SK-N-SH (cell line): ENCODE results near the gene DUSP28. TPM values are rescaled to one million over a fixed set of nuclear protein-coding genes. Genes with fewer than 3 reads are reported as not detected.

ENCODE experiments used
- CTCF ChIA-PET: fragments of 300-600, 350-600 bp; formaldehyde crosslinking; extraction: SDS; loops from one replicate; lab custom pipeline; 2021; lab: Yijun Ruan, JAX
- POLR2A ChIA-PET: fragments of 350-600 bp; sonication (Branson Sonifier 250); formaldehyde crosslinking; extraction: SDS; loops from one replicate; lab custom pipeline; 2020; ENCODE audit warnings: antibody characterized with exemption, inconsistent platforms; lab: Yijun Ruan, JAX
- DNase-seq: peaks from one replicate; pipeline ENCODE4 v3.0.0; 2012
- H2AFZ ChIP-seq: fragments of 200-600 bp; sonication (generic); 2 replicates; pipeline ENCODE4 v1.8.1; 2016; ENCODE audit warnings: antibody characterized with exemption, mild to moderate bottlenecking, low read depth
- H3F3A ChIP-seq: fragments of 200-600 bp; sonication (generic); replicated peaks from 2 replicates; pipeline ENCODE3; 2016; ENCODE audit warnings: antibody characterized with exemption, mild to moderate bottlenecking; ENCODE audit not compliant: insufficient read depth
- H3K27ac ChIP-seq, 2 experiments: fragments of 200-500 bp in 1 of 2; fragments of 200-600 bp in 1 of 2; sonication (Bioruptor generic) in 1 of 2; sonication (generic), shearing (Covaris generic) in 1 of 2; 2 replicates each; pipeline versions ENCODE4 v1.5.1 to v1.6.1; 2014 to 2016; ENCODE audit warnings: low read depth in 2 of 2, inconsistent platforms in 1 of 2, low read length in 1 of 2, mild to moderate bottlenecking in 1 of 2, mixed read lengths in 1 of 2
- H3K27me3 ChIP-seq: fragments of 200-600 bp; sonication (generic), shearing (Covaris generic); 2 replicates; pipeline ENCODE4 v1.6.1; 2016; ENCODE audit warnings: mixed run types; ENCODE audit not compliant: insufficient read depth
- H3K36me3 ChIP-seq, 2 experiments: fragments of 200-500 bp in 1 of 2; fragments of 200-600 bp in 1 of 2; sonication (Bioruptor generic) in 1 of 2; sonication (generic) in 1 of 2; replicated peaks in 1 of 2; 2 replicates each; pipeline versions ENCODE3 to v1.5.1; 2014 to 2016; ENCODE audit warnings: low read length in 1 of 2, mild to moderate bottlenecking in 1 of 2; ENCODE audit not compliant: insufficient read depth in 2 of 2, control insufficient read depth in 1 of 2
- H3K4me1 ChIP-seq, 2 experiments: fragments of 200-500 bp in 1 of 2; fragments of 200-600 bp in 1 of 2; sonication (Bioruptor generic) in 1 of 2; sonication (generic), shearing (Covaris generic) in 1 of 2; 2 replicates each; pipeline versions ENCODE4 v1.5.1 to v1.6.1; 2014 to 2016; ENCODE audit warnings: low read depth in 1 of 2, low read length in 1 of 2, mixed run types in 1 of 2; ENCODE audit not compliant: insufficient read depth in 2 of 2, control insufficient read depth in 1 of 2
- H3K4me2 ChIP-seq: fragments of 200-600 bp; sonication (generic), shearing (Covaris generic); 2 replicates; pipeline ENCODE4 v1.6.1; 2017; ENCODE audit warnings: mixed run types
- H3K4me3 ChIP-seq, 2 experiments: fragments of 200-500 bp in 1 of 2; fragments of 200-600 bp in 1 of 2; sonication (Bioruptor generic) in 1 of 2; sonication (generic), shearing (Covaris generic) in 1 of 2; 2 replicates each; pipeline versions ENCODE4 v1.5.1 to v1.8.1; 2014 to 2016; ENCODE audit warnings: low read depth in 2 of 2, inconsistent platforms in 1 of 2, low read length in 1 of 2, mild to moderate bottlenecking in 1 of 2, mixed read lengths in 1 of 2, moderate library complexity in 1 of 2
- H3K79me2 ChIP-seq: fragments of 200-600 bp; sonication (generic); 2 replicates; pipeline ENCODE4 v1.8.1; 2017; ENCODE audit warnings: mild to moderate bottlenecking; ENCODE audit not compliant: insufficient read depth
- H3K9ac ChIP-seq: fragments of 200-600 bp; sonication (generic); 2 replicates; pipeline ENCODE4 v1.6.1; 2017; ENCODE audit warnings: mixed run types
- H3K9me2 ChIP-seq: fragments of 200-600 bp; sonication (generic); 2 replicates; pipeline ENCODE4 v1.6.1; 2017; ENCODE audit warnings: mixed run types
- H3K9me3 ChIP-seq: fragments of 200-600 bp; sonication (generic); 2 replicates; pipeline ENCODE4 v1.6.1; 2017; ENCODE audit warnings: mixed run types, mild to moderate bottlenecking, moderate library complexity
- H4K20me1 ChIP-seq: fragments of 200-600 bp; sonication (generic); 2 replicates; pipeline ENCODE4 v1.6.1; 2017; ENCODE audit warnings: mild to moderate bottlenecking, mixed run types; ENCODE audit not compliant: insufficient read depth
- CHD2 ChIP-seq: fragments of 150-350 bp; IDR thresholded peaks from 2 replicates; pipeline ENCODE4 v1.6.1; 2018; ENCODE audit warnings: low read length; ENCODE audit not compliant: partially characterized antibody
- ELF1 ChIP-seq: IDR thresholded peaks from 2 replicates; pipeline ENCODE4 v1.4.0; 2012
- EP300 ChIP-seq, 2 experiments: IDR thresholded peaks; 2 replicates each; pipeline versions ENCODE4 v1.4.0 to v1.6.1; 2012; ENCODE audit warnings: borderline replicate concordance in 1 of 2, low read depth in 1 of 2, low read length in 1 of 2
- EZH2phosphoT487 ChIP-seq: fragments of 200-600 bp; sonication (generic); IDR thresholded peaks from 2 replicates; pipeline ENCODE4 v1.6.1; 2017; ENCODE audit warnings: low read depth, mixed run types, mild to moderate bottlenecking, antibody characterized with exemption, moderate library complexity, borderline replicate concordance
- FOSL2 ChIP-seq: IDR thresholded peaks from 2 replicates; pipeline ENCODE4 v1.4.0; 2012; ENCODE audit warnings: low read depth, mild to moderate bottlenecking, moderate library complexity, borderline replicate concordance
- FOXM1 ChIP-seq: IDR thresholded peaks from 2 replicates; pipeline ENCODE4 v1.4.0; 2012; ENCODE audit warnings: low read depth, mild to moderate bottlenecking
- GABPA ChIP-seq: IDR thresholded peaks from 2 replicates; pipeline ENCODE4 v1.4.0; 2012; ENCODE audit warnings: low read depth, mild to moderate bottlenecking
- JUND ChIP-seq: IDR thresholded peaks from 2 replicates; pipeline ENCODE4 v1.4.0; 2012
- MXI1 ChIP-seq: IDR thresholded peaks from 2 replicates; pipeline ENCODE4 v1.6.1; 2012; ENCODE audit warnings: mild to moderate bottlenecking, low read depth, low read length, improper control_type of control experiment
- POLR2AphosphoS5 ChIP-seq: IDR thresholded peaks from 2 replicates; pipeline ENCODE4 v1.6.1; 2012; ENCODE audit warnings: low read depth, low read length
- RAD21 ChIP-seq: IDR thresholded peaks from 2 replicates; pipeline ENCODE4 v1.6.1; 2012; ENCODE audit warnings: mild to moderate bottlenecking, low read length
- RCOR1 ChIP-seq: fragments of 150-350 bp; IDR thresholded peaks from 2 replicates; pipeline ENCODE4 v1.6.1; 2017; ENCODE audit warnings: antibody characterized with exemption, low read length
- RFX5 ChIP-seq: IDR thresholded peaks from 2 replicates; pipeline ENCODE4 v1.6.1; 2012; ENCODE audit warnings: mild to moderate bottlenecking, improper control_type of control experiment, low read length
- SIN3A ChIP-seq: IDR thresholded peaks from 2 replicates; pipeline ENCODE4 v1.6.1; 2012; ENCODE audit warnings: low read depth, mild to moderate bottlenecking, low read length, moderate library complexity, borderline replicate concordance
- SMC3 ChIP-seq: IDR thresholded peaks from 2 replicates; pipeline ENCODE4 v1.6.1; 2012; ENCODE audit warnings: low read depth, low read length, improper control_type of control experiment
- TCF12 ChIP-seq: IDR thresholded peaks from 2 replicates; pipeline ENCODE4 v1.4.0; 2012
- WGBS: methylation state at CpG from one replicate; pipeline ENCODE4 v1.1.6; 2017; ENCODE audit warnings: low lambda C conversion rate; 5-methylcytosine and 5-hydroxymethylcytosine counted together
- polyA plus RNA-seq, 3 experiments: library from polyadenylated mRNA; depleted of rRNA; stranded (reverse); fragments of >200 nt; gene quantifications; 2 replicates each; pipeline ENCODE4 v1.2.3, GENCODE V29; 2012
- TF ChIP-seq, protein P1 (sequence below): IDR thresholded peaks from 2 replicates; pipeline ENCODE4 v1.4.0; 2012; ENCODE audit warnings: low read depth, borderline replicate concordance
- TF ChIP-seq, protein P2 (sequence below): IDR thresholded peaks from 2 replicates; pipeline ENCODE4 v1.4.0; 2012; ENCODE audit warnings: low read depth, borderline replicate concordance
- TF ChIP-seq, protein P3 (sequence below): IDR thresholded peaks from 2 replicates; pipeline ENCODE4 v1.4.0; 2012; ENCODE audit warnings: low read depth
- TF ChIP-seq, protein P4 (sequence below): IDR thresholded peaks from 2 replicates; pipeline ENCODE4; 2012

Gene DUSP28
- polyA plus RNA-seq, 1 of the 3 experiments (the other 2 are of a cell fraction) = 4.1 TPM

DNA sequence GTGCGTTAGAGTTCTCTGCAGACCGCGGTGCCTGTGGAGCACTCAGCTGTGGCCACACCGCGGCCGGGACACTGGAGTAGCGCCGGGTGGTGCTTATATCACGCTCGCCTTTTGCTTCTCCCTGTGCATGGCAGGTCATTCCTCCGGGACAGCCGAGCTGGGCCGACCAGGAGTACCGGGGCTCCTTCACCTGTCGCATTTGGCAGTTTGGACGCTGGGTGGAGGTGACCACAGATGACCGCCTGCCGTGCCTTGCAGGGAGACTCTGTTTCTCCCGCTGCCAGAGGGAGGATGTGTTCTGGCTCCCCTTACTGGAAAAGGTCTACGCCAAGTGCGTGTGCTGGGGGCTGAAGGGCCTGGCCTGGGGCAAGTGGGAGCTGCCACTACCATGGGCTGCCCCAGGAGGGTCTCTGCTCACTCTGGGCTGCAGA is 30.5 kb downstream of the DUSP28 start:
- no peaks in the 10 kb centered on the region for H3K9me3 ChIP-seq
- H3K27ac ChIP-seq = no peak overlapping the region
- H3K36me3 ChIP-seq = peaks cover 0 to 36% of the 10 kb centered on the region in 2 experiments
- ChIA-PET CTCF (no interaction called here), POLR2A (no interaction called here)
- no peak overlapping the region for H3K9ac ChIP-seq
- TF ChIP-seq EZH2phosphoT487 = no peak
- TF ChIP-seq, protein P1, sequence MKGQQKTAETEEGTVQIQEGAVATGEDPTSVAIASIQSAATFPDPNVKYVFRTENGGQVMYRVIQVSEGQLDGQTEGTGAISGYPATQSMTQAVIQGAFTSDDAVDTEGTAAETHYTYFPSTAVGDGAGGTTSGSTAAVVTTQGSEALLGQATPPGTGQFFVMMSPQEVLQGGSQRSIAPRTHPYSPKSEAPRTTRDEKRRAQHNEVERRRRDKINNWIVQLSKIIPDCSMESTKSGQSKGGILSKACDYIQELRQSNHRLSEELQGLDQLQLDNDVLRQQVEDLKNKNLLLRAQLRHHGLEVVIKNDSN = no peak
- TF ChIP-seq SIN3A = no peak
- TF ChIP-seq FOSL2 = no peak
- no peak for TF ChIP-seq CHD2
- TF ChIP-seq EP300 (IDR thresholded peaks at IDR 0.05; ENCODE audit: borderline replicate concordance in 1 of 2, low read depth in 1 of 2, low read length in 1 of 2) = no peak
- no peak for TF ChIP-seq POLR2AphosphoS5
- TF ChIP-seq MXI1 = no peak
- TF ChIP-seq, protein P2, sequence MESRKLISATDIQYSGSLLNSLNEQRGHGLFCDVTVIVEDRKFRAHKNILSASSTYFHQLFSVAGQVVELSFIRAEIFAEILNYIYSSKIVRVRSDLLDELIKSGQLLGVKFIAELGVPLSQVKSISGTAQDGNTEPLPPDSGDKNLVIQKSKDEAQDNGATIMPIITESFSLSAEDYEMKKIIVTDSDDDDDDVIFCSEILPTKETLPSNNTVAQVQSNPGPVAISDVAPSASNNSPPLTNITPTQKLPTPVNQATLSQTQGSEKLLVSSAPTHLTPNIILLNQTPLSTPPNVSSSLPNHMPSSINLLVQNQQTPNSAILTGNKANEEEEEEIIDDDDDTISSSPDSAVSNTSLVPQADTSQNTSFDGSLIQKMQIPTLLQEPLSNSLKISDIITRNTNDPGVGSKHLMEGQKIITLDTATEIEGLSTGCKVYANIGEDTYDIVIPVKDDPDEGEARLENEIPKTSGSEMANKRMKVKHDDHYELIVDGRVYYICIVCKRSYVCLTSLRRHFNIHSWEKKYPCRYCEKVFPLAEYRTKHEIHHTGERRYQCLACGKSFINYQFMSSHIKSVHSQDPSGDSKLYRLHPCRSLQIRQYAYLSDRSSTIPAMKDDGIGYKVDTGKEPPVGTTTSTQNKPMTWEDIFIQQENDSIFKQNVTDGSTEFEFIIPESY = no peak
- TF ChIP-seq, protein P3, sequence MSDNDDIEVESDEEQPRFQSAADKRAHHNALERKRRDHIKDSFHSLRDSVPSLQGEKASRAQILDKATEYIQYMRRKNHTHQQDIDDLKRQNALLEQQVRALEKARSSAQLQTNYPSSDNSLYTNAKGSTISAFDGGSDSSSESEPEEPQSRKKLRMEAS = no peak
- no peak for TF ChIP-seq RFX5
- no peak for TF ChIP-seq GABPA
- TF ChIP-seq, protein P4, sequence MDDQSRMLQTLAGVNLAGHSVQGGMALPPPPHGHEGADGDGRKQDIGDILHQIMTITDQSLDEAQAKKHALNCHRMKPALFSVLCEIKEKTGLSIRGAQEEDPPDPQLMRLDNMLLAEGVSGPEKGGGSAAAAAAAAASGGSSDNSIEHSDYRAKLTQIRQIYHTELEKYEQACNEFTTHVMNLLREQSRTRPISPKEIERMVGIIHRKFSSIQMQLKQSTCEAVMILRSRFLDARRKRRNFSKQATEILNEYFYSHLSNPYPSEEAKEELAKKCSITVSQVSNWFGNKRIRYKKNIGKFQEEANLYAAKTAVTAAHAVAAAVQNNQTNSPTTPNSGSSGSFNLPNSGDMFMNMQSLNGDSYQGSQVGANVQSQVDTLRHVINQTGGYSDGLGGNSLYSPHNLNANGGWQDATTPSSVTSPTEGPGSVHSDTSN = no peak
- no peak for TF ChIP-seq SMC3
- no peak for TF ChIP-seq JUND
- no peak for TF ChIP-seq RAD21
- TF ChIP-seq TCF12 = no peak
- no peak for TF ChIP-seq ELF1
- TF ChIP-seq FOXM1 = no peak
- no peak for TF ChIP-seq RCOR1
- no peak overlapping the region for H3K4me3 ChIP-seq
- no peak overlapping the region for H2AFZ ChIP-seq
- H4K20me1 ChIP-seq = peaks cover 24% of the 10 kb centered on the region
- no peaks in the 10 kb centered on the region for H3K9me2 ChIP-seq
- H3K27me3 ChIP-seq = no peaks in the 10 kb centered on the region
- no peak overlapping the region for H3K4me2 ChIP-seq
- H3K4me1 ChIP-seq = peaks cover 11 to 17% of the 10 kb centered on the region in 2 experiments; a peak in 1 of 4 replicates
- peaks cover 66% of the 10 kb centered on the region for H3K79me2 ChIP-seq
- no peak for DNase-seq
- no peaks in the 10 kb centered on the region for H3F3A ChIP-seq
- WGBS = 100% methylated on average over 10 of the region's 21 CpGs
